Gastroesophageal sphincter (tissue), 4 donors: Measurements from ENCODE around the gene TCIRG1. TPM values are rescaled to one million over a fixed set of nuclear protein-coding genes. Genes with fewer than 3 reads are reported as not detected.

Experiments
- ATAC-seq: fragments of 150-250 bp; one replicate; pipeline ENCODE4 v1.9.1; 2016; ENCODE audit warnings: mild to moderate bottlenecking, moderate library complexity
- H3K27ac ChIP-seq, 4 donors: fragments of 200-600 bp; sonication (generic) in 3 of 4; 1 replicate in 3 of 4; 2 replicates in 1 of 4; pipeline ENCODE4 v1.5.1; 2016 to 2019
- H3K27me3 ChIP-seq: fragments of 200-600 bp; sonication (generic); one replicate; pipeline ENCODE4 v1.5.1; 2019
- H3K36me3 ChIP-seq, 2 donors: fragments of 200-600 bp; sonication (generic); one replicate each; pipeline ENCODE4 v1.5.1; 2019; ENCODE audit warnings: control low read depth in 1 of 2
- H3K4me1 ChIP-seq, 3 donors: fragments of 200-600 bp; sonication (generic); 1 replicate in 2 of 3; 2 replicates in 1 of 3; pipeline ENCODE4 v1.5.1; 2016 to 2019; ENCODE audit warnings: control low read depth in 2 of 3
- H3K4me3 ChIP-seq, 2 donors: fragments of 200-600 bp; sonication (generic); one replicate each; pipeline ENCODE4 v1.5.1; 2019; ENCODE audit warnings: mild to moderate bottlenecking in 1 of 2, moderate library complexity in 1 of 2
- H3K9me3 ChIP-seq, 3 donors: fragments of 200-600 bp; sonication (generic); one replicate each; pipeline ENCODE4 v1.5.1; 2017 to 2019; ENCODE audit warnings: control low read depth in 2 of 3
- CTCF ChIP-seq, 4 experiments: fragments of 200-600 bp in 2 of 4; fragments of 450-650 bp in 2 of 4; sonication (generic) in 1 of 4; IDR thresholded peaks; one replicate each; pipeline ENCODE4 v1.5.1; 2017 to 2019; ENCODE audit warnings: antibody characterized with exemption in 4 of 4, mild to moderate bottlenecking in 2 of 4, moderate library complexity in 2 of 4
- EP300 ChIP-seq: sonication (generic); formaldehyde crosslinking; IDR thresholded peaks from one replicate; pipeline ENCODE4 v1.6.1; 2017; ENCODE audit warnings: antibody characterized with exemption, mild to moderate bottlenecking
- POLR2A ChIP-seq, 2 donors: fragments of 450-650 bp; IDR thresholded peaks; one replicate each; pipeline ENCODE4 v1.6.1; 2017; ENCODE audit warnings: antibody characterized with exemption in 2 of 2, mild to moderate bottlenecking in 2 of 2, moderate library complexity in 1 of 2
- POLR2AphosphoS5 ChIP-seq: sonication (generic); formaldehyde crosslinking; IDR thresholded peaks from one replicate; pipeline ENCODE4 v1.6.1; 2017; ENCODE audit warnings: antibody characterized with exemption
- WGBS, 2 donors: methylation state at CpG; one replicate each; pipeline ENCODE4 v1.1.5; 2018; ENCODE audit warnings: low coverage in 1 of 2; 5-methylcytosine and 5-hydroxymethylcytosine counted together
- total RNA-seq, 4 donors: library from RNA; depleted of rRNA; stranded (reverse); fragments of >200 nt; gene quantifications; one replicate each; pipeline ENCODE4 v1.1.0, GENCODE V29; 2016

Gene TCIRG1
- total RNA-seq, 4 donors from 2014 or later, result 44.5 to 140 (median 81.2) TPM

- WGBS, 2 donors, result 0 to 10% methylated on average over 1 to 2 of the region's 64 CpGs
- peak; percentile 93 for ATAC-seq
- Histone ChIP-seq H3K9me3 (no peaks in the 10 kb centered on the region), H3K4me3 (peak within 1 kb of the TSS; percentile 42 to 91), H3K27me3 (no peaks in the 10 kb centered on the region), H3K27ac (peak within 1 kb of the TSS in 3 of 4 donors; percentile 72 to 80 (median 73)), H3K4me1 (peaks cover 0 to 27% (median 0%) of the 10 kb centered on the region in 3 donors), H3K36me3 (no peaks in the 10 kb centered on the region)
- TF ChIP-seq POLR2A (IDR thresholded peaks at IDR 0.05), result peak; percentile 39 to 69
- no peak for TF ChIP-seq POLR2AphosphoS5
- TF ChIP-seq CTCF (IDR thresholded peaks at IDR 0.05), result no peak
- no peak for TF ChIP-seq EP300
These were observed 34.8 kb upstream of the TCIRG1 start, which contains the start of gene UNC93B1 for GRCh38 chr11:68003846-68004550. TSS of gene UNC93B1 (minus strand) at chr11:68004097. CDS start at chr11:68004043, 54 bp downstream.

GRCh38 chr11:68004551-68005335, 34.1 kb upstream of the TCIRG1 start:
- Histone ChIP-seq H3K27me3 (no peaks in the 10 kb centered on the region), H3K27ac (peak overlapping the region in 2 of 4 donors; percentile 23 to 80), H3K36me3 (no peaks in the 10 kb centered on the region), H3K4me1 (peaks cover 0 to 34% (median 2%) of the 10 kb centered on the region in 3 donors), H3K9me3 (no peaks in the 10 kb centered on the region), H3K4me3 (peak overlapping the region in 1 of 2 donors; percentile 91)
- ATAC-seq, result no peak
- 68 to 81% methylated on average over 5 to 7 of the region's 14 CpGs for WGBS, 2 donors
- no peak for TF ChIP-seq POLR2AphosphoS5
- no peak for TF ChIP-seq POLR2A (IDR thresholded peaks at IDR 0.05)

GRCh38 chr11:68006606-68007166, 32.1 kb upstream of the TCIRG1 start:
- no CpG with 5 or more reads among the region's 7 CpGs for WGBS, 2 donors
- no peak for ATAC-seq
- Histone ChIP-seq H3K36me3 (no peaks in the 10 kb centered on the region), H3K27me3 (no peaks in the 10 kb centered on the region), H3K4me3 (no peak overlapping the region), H3K27ac (no peak overlapping the region), H3K9me3 (no peaks in the 10 kb centered on the region), H3K4me1 (peaks cover 0 to 54% (median 12%) of the 10 kb centered on the region in 3 donors)
- no peak for TF ChIP-seq POLR2AphosphoS5
- TF ChIP-seq CTCF (IDR thresholded peaks at IDR 0.05), result no peak
- no peak for TF ChIP-seq EP300
- no peak for TF ChIP-seq POLR2A (IDR thresholded peaks at IDR 0.05)

GRCh38 chr11:68007498-68008380, 31.1 kb upstream of the TCIRG1 start:
- no peaks in the 10 kb centered on the region for H3K9me3 ChIP-seq
- H3K27me3 ChIP-seq, result no peaks in the 10 kb centered on the region
- ATAC-seq, result no peak
- no peaks in the 10 kb centered on the region for H3K36me3 ChIP-seq
- no peak overlapping the region for H3K4me3 ChIP-seq
- peaks cover 0 to 59% (median 12%) of the 10 kb centered on the region in 3 donors for H3K4me1 ChIP-seq
- TF ChIP-seq CTCF (IDR thresholded peaks at IDR 0.05) (no peak), POLR2A (IDR thresholded peaks at IDR 0.05) (no peak), POLR2AphosphoS5 (no peak), EP300 (no peak)
- 88% methylated on average over 5 of the region's 16 CpGs; no CpG with 5 or more reads in 1 of the 2 donors for WGBS, 2 donors
- peak overlapping the region in 1 of 4 donors; percentile 87 for H3K27ac ChIP-seq
